ENCODE data around the gene ZNF563.
"Not testable (repeated sequence)": the region's sequence is repeated elsewhere in the genome, so short reads cannot be mapped to it uniquely, and the experiment has no call there.

ZNF563 gene

DNA sequence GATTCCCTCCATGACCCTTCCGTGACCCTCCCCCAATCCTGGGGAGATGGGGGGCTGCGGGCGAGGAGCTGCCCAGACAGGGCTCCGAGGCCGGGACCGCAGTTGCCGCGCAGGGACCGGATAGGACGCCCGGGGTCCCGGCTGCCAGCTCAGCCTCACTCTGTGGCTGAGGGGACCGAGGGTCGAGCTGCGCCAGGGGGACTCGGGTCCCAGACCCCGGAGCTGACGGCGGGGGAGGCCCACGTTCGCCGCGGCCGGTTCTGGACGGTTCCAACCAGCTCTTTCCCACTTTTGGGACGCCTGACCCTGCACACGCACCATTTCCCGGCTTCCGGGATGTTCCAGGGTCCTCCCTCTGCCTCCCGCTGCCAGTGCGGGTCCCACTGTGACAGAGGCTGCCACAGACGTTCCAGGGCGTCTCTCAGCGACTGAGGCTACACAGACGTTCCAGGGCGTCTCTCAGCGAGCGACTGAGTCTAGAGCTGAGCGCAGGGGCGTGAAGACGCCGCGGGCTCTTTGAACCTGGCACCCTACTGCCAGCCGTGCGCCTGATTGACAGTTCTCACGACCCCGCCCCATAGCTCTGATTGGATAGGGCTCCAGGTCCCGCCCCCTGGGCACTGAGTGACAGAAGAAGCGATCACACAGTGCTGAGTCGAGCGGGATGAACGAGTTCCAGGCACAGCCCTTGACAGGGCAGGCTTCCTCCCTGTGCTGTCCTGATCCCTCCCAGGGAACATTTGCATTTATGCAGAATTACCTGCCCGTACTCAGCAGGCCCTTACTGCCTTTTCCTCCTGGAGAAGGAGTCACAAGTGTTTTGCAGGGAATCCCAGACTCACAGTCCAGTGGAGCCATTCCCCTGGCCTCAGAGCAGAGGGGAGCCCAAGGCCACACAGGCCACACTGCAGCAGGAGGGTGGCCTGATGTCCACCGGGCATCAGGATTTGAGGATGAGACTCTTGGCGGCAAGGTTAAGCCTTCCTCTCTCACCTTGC is at the start of gene ZNF563:
Gene ZNF563, minus strand, starts transcription at position 472 of the 998 bp plus-strand sequence. Its CDS starts 151 bp downstream, at position 321.
- DNase-seq: peak; percentile 88

GRCh38 chr19:12380444-12380737 is 47.0 kb upstream of the ZNF563 start:
- DNase-seq: no peak

GRCh38 chr19:12379732-12380443 is 46.5 kb upstream of the ZNF563 start:
- DNase-seq: no peak

GRCh38 chr19:12374026-12374425 is 40.6 kb upstream of the ZNF563 start:
- DNase-seq: no peak

- DNase-seq: peak; percentile 87
These were observed 32.1 kb upstream of the ZNF563 start, which contains the start of gene ZNF442 for GRCh38 chr19:12365236-12366162. ZNF442 (minus strand) TSS chr19:12365683; CDS start chr19:12363631, 2,052 bp downstream.

DNA sequence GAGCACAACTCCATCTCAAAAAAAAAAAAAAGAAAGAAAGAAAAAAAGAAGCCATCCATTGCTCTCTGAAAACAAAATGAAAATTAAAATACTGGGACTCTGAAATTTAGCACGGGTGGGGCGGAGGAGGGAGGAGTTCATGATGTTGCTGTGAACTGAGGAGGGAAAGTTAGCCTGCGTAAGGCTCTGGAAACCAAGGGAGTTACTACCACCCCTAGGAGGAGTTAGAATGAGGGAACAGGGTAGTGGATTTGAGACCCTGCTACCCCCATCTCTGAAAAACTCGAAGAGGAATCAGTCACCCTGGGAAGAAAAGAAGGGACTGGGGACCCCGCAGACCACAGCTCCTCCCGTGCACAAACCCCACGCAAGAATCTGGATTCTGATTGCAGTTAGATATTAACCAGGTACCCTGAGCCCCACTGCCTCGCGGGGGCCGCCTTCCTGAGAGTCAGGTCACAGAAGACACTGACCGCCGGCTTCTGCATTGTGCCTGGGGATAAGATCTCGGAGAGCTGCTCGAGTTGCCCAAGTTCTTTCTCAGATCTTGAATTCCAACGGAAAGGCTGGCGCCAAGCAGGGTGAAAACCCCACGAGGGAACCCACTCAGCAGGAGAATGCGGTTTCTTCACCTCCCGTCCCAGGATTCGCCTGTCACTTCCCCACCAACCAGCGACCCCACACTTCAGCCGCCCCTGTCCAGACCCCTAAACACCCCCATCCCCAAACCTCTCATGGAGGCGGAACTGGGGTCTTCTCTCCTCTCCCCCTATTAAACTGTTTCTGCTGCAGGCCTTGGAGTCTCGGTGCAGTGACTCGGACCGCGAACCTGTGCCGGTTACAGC is 31.2 kb upstream of the ZNF563 start:
- no peak for DNase-seq

DNA sequence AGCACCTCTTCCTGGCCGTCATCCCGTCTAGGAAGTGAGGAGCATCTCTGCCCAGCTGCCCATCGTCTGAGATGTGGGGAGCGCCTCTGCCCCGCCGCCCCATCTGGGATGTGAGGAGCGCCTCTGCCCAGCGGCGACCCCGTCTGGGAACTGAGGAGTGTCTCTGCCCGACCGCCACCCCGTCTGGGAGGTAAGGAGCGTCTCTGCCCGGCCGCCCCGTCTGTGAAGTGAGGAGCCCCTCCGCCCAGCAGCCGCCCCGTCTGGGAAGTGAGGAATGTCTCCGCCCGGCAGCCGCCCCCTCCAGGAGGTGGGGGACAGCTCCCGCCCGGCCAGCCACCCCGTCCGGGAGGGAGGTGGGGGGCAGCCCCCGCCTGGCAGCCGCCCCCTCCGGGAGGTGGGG is 28.8 kb upstream of the ZNF563 start:
- not testable (repeated sequence) for DNase-seq

DNA sequence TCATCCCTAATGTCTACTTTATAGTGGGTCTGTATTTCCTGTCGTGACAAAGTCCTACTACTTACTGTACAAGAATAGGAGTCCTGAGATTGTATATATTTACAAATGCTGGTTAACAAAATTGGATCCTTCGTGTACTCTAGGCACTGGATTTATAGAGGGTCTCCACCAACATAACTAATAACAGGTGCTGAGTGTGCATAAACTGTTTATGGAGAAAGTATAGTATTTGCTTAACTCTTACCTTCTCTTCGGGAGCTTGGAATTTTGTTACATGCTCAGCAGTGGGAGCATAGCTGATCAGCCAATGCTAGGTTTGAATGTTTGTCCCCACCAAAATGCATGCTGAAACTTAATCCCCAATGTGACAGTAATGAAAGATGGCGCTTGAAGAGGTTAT is 19.9 kb upstream of the ZNF563 start:
- no peak for DNase-seq

GRCh38 chr19:12350890-12351197 is 17.4 kb upstream of the ZNF563 start:
- DNase-seq: no peak

DNA sequence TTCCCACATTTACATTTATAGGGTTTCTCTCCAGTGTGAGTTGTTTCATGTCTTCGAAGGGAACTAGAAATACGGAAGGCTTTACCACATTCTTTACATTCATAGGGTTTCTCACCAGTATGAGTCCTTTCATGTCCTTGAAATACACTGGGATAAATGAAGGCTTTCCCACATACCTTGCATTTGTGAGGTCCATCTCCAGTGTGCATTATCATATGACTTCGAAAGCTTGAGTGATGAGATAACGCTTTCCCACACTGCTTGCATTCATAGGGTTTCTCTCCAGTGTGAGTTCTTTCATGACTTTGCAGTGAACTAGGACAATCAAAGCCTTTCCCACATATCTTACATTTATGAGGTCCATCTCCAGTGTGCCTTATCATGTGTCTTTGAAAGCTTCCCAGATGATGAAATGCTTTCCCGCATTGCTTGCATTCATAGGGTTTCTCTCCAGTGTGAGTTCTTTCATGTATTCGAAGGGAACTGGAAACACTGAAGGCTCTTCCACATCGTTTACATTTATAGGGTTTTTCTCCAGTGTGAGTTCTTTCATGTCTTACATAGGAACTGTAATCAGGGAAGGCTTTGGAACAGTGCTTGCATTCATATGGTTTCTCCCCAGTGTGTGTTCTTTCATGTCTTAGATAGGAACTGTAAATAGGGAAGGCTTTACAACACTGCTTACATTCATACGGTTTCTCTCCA is 16.9 kb upstream of the ZNF563 start:
- no peak for DNase-seq

DNA sequence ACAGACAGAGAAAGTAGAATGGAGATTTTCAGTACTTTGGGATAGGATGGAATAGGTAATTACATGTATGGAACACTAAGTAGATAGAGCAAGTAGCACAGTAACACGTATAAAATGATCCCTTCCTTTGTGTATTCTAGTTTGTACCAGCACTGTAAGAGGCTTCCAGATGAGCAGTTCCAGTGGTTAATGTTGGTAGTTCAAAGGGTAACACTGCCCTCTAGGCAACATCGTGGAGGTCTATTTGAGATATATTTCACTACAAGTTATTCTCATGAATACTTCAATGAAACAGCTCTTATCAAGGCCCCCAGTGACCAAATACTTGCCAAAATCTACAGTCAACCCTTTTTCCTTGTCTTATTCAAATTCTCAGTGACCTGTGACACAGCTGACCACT is 13.5 kb upstream of the ZNF563 start:
- DNase-seq: no peak

GRCh38 chr19:12345197-12345596 is 11.8 kb upstream of the ZNF563 start:
- no peak for DNase-seq

DNA sequence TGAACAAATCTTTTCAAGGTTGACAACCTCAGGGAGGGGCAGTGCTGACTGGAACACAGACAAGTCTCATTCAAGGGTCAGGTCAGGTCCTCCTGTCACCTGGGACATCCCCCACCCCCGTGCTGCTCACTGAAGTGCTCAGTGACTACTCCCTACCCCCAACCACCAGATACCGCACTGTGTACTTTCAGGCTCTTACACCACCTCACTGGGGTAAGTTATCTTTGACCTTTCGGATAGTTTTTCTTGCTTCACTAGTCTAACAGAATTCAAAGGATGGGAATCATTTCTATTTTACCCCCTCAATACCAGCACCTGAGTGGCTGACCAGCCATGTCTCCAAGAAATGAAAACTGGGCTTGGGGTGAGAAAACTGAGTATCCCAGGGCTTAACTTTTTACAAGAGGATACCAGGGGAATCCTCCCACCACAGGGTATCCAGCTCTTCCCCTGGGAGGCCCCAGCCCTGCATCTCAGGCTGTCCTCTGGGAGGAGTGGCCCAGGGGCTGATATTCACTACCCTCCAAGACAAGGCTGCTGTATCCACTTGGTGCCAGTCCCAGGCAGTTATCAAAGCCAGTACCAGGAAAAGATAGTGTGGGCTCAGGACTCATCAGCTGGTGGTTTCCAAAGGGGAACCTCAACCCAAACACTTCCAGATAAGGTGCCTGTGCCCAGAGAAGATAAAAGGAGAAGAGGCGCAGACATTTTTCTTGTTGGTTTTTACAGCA is 2.1 kb downstream of the ZNF563 start:
- DNase-seq: peak; percentile 3

- DNase-seq: no peak
These were observed 3.1 kb downstream of the ZNF563 start for GRCh38 chr19:12330340-12330739.

GRCh38 chr19:12325690-12326089 is 7.7 kb downstream of the ZNF563 start:
- no peak for DNase-seq

DNA sequence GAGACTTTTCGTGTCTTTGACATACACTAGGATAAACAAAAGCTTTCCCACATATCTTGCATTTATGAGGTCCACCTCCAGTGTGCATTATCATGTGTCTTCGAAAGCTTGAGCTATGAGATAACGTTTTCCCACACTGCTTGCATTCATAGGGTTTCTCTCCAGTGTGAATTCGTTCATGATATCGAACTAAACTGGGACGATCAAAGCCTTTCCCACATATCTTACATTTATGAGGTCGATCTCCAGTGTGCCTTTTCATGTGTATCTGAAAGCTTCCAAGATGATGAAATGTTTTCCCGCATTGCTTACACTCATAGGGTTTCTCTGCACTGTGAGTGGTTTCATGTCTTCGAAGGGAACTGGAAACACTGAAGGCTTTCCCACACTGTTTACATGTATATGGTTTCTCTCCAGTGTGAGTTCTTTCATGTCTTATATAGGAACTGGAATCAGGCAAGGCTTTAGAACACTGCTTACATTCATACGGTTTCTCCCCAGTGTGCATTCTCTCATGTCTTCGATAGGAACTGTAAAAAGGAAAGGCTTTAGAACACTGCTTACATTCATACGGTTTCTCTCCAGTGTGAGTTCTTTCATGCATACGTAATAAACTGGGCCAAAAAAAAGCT is 14.5 kb downstream of the ZNF563 start:
- DNase-seq: no peak

DNA sequence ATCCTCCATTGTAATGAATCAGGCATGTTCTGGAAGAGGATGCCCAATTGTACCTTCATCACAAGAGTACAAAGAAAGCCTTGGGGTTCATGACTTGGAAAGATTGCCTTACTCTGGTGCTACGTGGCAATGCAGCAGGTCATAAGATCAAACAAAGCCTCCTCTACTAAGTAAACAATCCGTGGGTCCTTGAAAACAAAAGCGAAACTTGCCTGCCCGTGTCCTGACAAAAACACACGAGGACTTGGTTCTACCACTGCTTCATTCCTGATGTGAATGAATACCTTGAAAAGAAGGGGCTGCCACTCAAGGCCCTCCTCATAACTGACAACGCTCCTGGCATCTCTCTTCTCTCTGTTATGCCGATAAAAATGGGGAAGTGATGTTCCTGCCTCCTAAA is 18.9 kb downstream of the ZNF563 start:
- no peak for DNase-seq

DNA sequence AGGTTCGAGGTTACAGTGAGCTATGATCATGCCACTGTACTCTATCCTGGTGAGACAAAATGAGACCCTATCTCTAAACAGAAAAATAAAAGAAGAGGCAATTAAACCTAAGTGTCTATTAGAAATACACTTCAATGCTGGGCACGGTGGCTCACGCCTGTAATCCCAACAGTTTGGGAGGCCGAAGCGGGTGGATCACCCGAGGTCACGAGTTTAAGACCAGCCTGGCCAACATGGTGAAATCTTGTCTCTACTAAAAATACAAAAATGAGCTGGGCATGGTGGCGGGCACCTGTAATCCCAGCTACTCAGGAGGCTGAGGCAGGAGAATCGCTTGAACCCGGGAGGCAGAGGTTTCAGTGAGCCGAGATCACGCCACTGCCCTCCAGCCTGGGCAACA is 24.5 kb downstream of the ZNF563 start:
- DNase-seq: not testable (repeated sequence)

GRCh38 chr19:12295191-12295590 is 38.2 kb downstream of the ZNF563 start:
- no peak for DNase-seq
